GM12872 (cell line): ENCODE results near the gene RASA3.

Experiments
- TF ChIP-seq, protein P1 (sequence below): IDR thresholded peaks from 3 replicates; pipeline ENCODE4 v1.5.1; 2011; ENCODE audit warnings: low read depth, mild to moderate bottlenecking, low read length, moderate library complexity; ENCODE audit not compliant: insufficient read depth

Gene RASA3

GRCh38 chr13:114141261-114141996 is 9.0 kb upstream of the RASA3 start:
- TF ChIP-seq, protein P1, sequence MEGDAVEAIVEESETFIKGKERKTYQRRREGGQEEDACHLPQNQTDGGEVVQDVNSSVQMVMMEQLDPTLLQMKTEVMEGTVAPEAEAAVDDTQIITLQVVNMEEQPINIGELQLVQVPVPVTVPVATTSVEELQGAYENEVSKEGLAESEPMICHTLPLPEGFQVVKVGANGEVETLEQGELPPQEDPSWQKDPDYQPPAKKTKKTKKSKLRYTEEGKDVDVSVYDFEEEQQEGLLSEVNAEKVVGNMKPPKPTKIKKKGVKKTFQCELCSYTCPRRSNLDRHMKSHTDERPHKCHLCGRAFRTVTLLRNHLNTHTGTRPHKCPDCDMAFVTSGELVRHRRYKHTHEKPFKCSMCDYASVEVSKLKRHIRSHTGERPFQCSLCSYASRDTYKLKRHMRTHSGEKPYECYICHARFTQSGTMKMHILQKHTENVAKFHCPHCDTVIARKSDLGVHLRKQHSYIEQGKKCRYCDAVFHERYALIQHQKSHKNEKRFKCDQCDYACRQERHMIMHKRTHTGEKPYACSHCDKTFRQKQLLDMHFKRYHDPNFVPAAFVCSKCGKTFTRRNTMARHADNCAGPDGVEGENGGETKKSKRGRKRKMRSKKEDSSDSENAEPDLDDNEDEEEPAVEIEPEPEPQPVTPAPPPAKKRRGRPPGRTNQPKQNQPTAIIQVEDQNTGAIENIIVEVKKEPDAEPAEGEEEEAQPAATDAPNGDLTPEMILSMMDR = no peak

DNA sequence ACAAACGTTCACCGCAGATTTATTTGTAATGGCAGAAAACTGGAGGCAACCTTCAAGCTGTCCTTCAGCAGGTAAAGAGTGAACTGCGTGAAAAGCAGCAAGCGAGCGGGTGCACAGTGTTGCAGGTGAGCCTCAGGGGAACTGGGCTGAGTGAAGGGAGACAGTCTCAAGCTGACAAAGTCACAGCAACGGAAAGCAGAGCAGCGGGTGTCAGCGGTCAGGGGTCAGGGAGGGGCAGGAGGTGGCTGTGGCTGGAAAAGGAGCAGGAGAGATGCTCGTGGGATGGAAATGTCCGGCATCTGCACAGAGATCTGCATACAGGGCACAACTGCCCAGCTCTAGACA is 8.5 kb upstream of the RASA3 start:
- TF ChIP-seq, protein P1 = no peak

GRCh38 chr13:114140131-114140905 is 7.9 kb upstream of the RASA3 start:
- TF ChIP-seq, protein P1 = no peak

DNA sequence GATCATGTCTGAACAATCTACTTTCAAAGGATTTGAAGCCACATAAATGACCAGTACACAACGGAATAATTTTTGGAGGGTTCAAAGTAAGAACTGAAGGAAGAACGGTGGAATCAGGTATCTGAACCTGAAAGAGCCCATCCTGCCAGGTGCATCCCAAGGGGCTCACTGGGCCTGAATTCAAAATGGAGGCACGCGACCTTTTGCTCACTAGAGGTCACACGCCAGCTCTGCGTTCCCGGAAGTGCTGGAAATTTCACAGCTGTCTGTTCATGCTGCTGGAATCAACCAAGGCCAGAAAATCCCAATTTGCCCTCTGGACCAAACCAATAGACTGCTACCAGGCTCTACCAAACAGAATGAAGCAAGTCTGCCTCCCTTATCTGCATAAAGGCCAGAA is 4.2 kb upstream of the RASA3 start:
- TF ChIP-seq, protein P1 = no peak

- TF ChIP-seq, protein P1 = no peak
Measured at GRCh38 chr13:114135731-114136171, 3.3 kb upstream of the RASA3 start.

DNA sequence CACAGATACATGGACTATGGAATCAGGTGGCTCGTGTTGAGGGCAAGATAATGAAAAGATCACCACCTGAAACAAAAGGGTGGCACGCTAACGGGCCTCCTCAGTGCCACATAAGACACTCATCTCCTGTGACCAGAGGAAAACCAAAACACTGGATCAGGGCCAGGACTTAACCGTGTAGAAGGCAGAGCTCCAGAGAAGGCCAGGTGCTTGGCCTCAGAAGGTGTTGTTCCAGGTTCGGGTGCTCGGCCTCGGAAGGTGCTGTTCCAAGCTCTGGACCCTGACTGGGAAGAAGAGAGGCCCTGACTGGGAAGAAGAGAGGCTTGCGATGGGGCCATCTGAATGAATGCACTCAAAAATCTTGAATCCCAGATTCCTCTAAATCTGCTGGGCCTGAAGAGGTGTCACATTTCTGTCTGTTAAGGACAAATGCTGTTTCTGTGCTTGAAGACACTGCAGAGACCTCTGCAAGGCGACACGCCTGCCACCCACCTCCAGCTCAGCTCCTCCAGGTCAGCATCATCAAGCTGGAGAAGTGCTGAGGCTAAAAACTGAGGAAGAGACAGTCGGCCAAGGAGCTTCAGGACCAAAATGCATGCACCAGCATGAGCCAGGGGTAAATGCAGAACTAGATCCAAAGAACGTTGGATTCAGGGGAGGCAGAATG is 2.7 kb upstream of the RASA3 start:
- TF ChIP-seq, protein P1 = no peak
